GM18951 (cell line): Measurements from ENCODE around the gene RABL6.
"Not testable (repeated sequence)": the region's sequence is repeated elsewhere in the genome, so short reads cannot be mapped to it uniquely, and the experiment has no call there.

Experiments
- POLR2A ChIP-seq: IDR thresholded peaks from 4 replicates; pipeline ENCODE4 v1.6.1; 2011; ENCODE audit warnings: mild to moderate bottlenecking; ENCODE audit not compliant: insufficient read length, insufficient read depth; ENCODE audit errors: extremely low read depth
- in situ Hi-C: fragments of 300-500 bp; cut with MboI; formaldehyde crosslinking; loops from one replicate; pipeline ENCODE4 v1.12.0; 2022; ENCODE audit warnings: low sequenced_read_pairs, mixed read lengths, inconsistent platforms; ENCODE audit not compliant: unreplicated experiment

Gene RABL6

GRCh38 chr9:136858844-136859757, 51.4 kb downstream of the RABL6 start:
- in situ Hi-C loops = no loop called here
- TF ChIP-seq POLR2A = no peak

- TF ChIP-seq POLR2A = no peak
- in situ Hi-C loops = no loop called here
Observed at GRCh38 chr9:136860529-136860928, 52.8 kb downstream of the RABL6 start.

- TF ChIP-seq POLR2A = no peak
- in situ Hi-C loops = no loop called here
Observed at GRCh38 chr9:136860933-136861873, 53.5 kb downstream of the RABL6 start.

GRCh38 chr9:136861874-136862457, 54.2 kb downstream of the RABL6 start:
- TF ChIP-seq POLR2A = no peak
- in situ Hi-C loops = no loop called here

GRCh38 chr9:136862849-136863622, 55.3 kb downstream of the RABL6 start:
- TF ChIP-seq POLR2A = no peak
- in situ Hi-C loops = no loop called here

GRCh38 chr9:136863623-136864273, 56.0 kb downstream of the RABL6 start:
- no peak for TF ChIP-seq POLR2A
- in situ Hi-C loops = no loop called here

- in situ Hi-C loops = no loop called here
Observed at GRCh38 chr9:136865041-136865767, 57.5 kb downstream of the RABL6 start.

GRCh38 chr9:136865768-136866103, 58.0 kb downstream of the RABL6 start:
- TF ChIP-seq POLR2A = no peak
- in situ Hi-C loops = no loop called here

More at GRCh38 chr9:136865041-136865767, 57.5 kb downstream of the RABL6 start:
- TF ChIP-seq POLR2A = no peak

GRCh38 chr9:136866898-136867421, 59.2 kb downstream of the RABL6 start:
- in situ Hi-C loops = not testable (repeated sequence)

GRCh38 chr9:136867480-136867879, 59.7 kb downstream of the RABL6 start:
- in situ Hi-C loops = no loop called here
- no peak for TF ChIP-seq POLR2A

GRCh38 chr9:136867917-136868316, 60.2 kb downstream of the RABL6 start:
- in situ Hi-C loops = no loop called here

More at GRCh38 chr9:136867917-136868316, 60.2 kb downstream of the RABL6 start:
- no peak for TF ChIP-seq POLR2A
